GM12875 (cell line): ENCODE measurements around the gene RAB1A.
"Not testable (repeated sequence)": the region's sequence is repeated elsewhere in the genome, so short reads cannot be mapped to it uniquely, and the experiment has no call there.

Experiments
- H3K4me3 ChIP-seq: one replicate; pipeline ENCODE4 v1.5.1; 2011; ENCODE audit warnings: low read depth, low read length, control low read depth
- CTCF ChIP-seq: IDR thresholded peaks from 2 replicates; pipeline ENCODE4 v1.5.1; 2011; ENCODE audit warnings: low read depth, mild to moderate bottlenecking, control low read depth, inconsistent platforms, low read length, moderate library complexity, borderline replicate concordance; ENCODE audit not compliant: insufficient read depth

The RAB1A gene

GRCh38 chr2:65165558-65165957 is 35.7 kb upstream of the RAB1A start:
- no peak overlapping the region for H3K4me3 ChIP-seq
- no peak for TF ChIP-seq CTCF

- TF ChIP-seq CTCF: no peak
- no peak overlapping the region for H3K4me3 ChIP-seq
These were observed 34.6 kb upstream of the RAB1A start for GRCh38 chr2:65164426-65164891.

GRCh38 chr2:65161551-65162100 is 31.7 kb upstream of the RAB1A start:
- no peak overlapping the region for H3K4me3 ChIP-seq
- no peak for TF ChIP-seq CTCF

- H3K4me3 ChIP-seq: no peak overlapping the region
- no peak for TF ChIP-seq CTCF
These were observed 30.0 kb upstream of the RAB1A start for GRCh38 chr2:65159906-65160305.

- H3K4me3 ChIP-seq: no peak overlapping the region
- no peak for TF ChIP-seq CTCF
These were observed 29.4 kb upstream of the RAB1A start for GRCh38 chr2:65159261-65159660.

GRCh38 chr2:65158557-65158956 is 28.7 kb upstream of the RAB1A start:
- no peak overlapping the region for H3K4me3 ChIP-seq
- TF ChIP-seq CTCF: no peak

GRCh38 chr2:65157856-65158255 is 27.9 kb upstream of the RAB1A start:
- not testable (repeated sequence) for H3K4me3 ChIP-seq

- TF ChIP-seq CTCF: no peak
These were observed 26.1 kb upstream of the RAB1A start for GRCh38 chr2:65156041-65156440.

More at GRCh38 chr2:65156041-65156440, 26.1 kb upstream of the RAB1A start:
- H3K4me3 ChIP-seq: no peak overlapping the region
